Transverse colon (tissue), 4 donors: ENCODE measurements around the gene E2F7. TPM values are rescaled to one million over a fixed set of nuclear protein-coding genes. Genes with fewer than 3 reads are reported as not detected.

Experiments
- DNase-seq: peaks from one replicate; pipeline ENCODE4 v3.0.0-alpha.2; 2019
- H3K27ac ChIP-seq, 4 donors: fragments of 200-600 bp; sonication (generic); 2 replicates each; pipeline ENCODE4 v1.5.1; 2016 to 2018; ENCODE audit warnings: inconsistent platforms in 4 of 4
- H3K27me3 ChIP-seq: fragments of 200-600 bp; sonication (generic); 2 replicates; pipeline ENCODE4 v1.5.1; 2017; ENCODE audit warnings: inconsistent platforms
- H3K36me3 ChIP-seq, 4 donors: fragments of 200-600 bp; sonication (generic); 2 replicates each; pipeline ENCODE4 v1.5.1; 2017 to 2019; ENCODE audit warnings: inconsistent platforms in 4 of 4
- H3K4me1 ChIP-seq, 4 donors: fragments of 200-600 bp; sonication (generic); 2 replicates each; pipeline ENCODE4 v1.5.1; 2017 to 2020; ENCODE audit warnings: inconsistent platforms in 4 of 4
- H3K4me3 ChIP-seq, 4 donors: fragments of 200-600 bp; sonication (generic); 1 replicate in 1 of 4; 2 replicates in 3 of 4; pipeline versions ENCODE4 v1.5.1 to v1.6.1; 2017 to 2019; ENCODE audit warnings: inconsistent platforms in 4 of 4
- H3K9me3 ChIP-seq, 2 donors: fragments of 200-600 bp; sonication (generic); 2 replicates each; pipeline ENCODE4 v1.5.1; 2017 to 2019; ENCODE audit warnings: inconsistent platforms in 2 of 2
- CTCF ChIP-seq, 5 experiments: fragments of 200-600 bp in 3 of 5; fragments of 450-650 bp in 2 of 5; sonication (generic) in 3 of 5; IDR thresholded peaks; 1 replicate in 2 of 5; 2 replicates in 3 of 5; pipeline ENCODE4 v1.5.1; 2016 to 2017; ENCODE audit warnings: antibody characterized with exemption in 5 of 5, inconsistent platforms in 3 of 5, mild to moderate bottlenecking in 2 of 5, moderate library complexity in 1 of 5
- EP300 ChIP-seq: sonication (generic); formaldehyde crosslinking; IDR thresholded peaks from one replicate; pipeline ENCODE4 v1.6.1; 2017; ENCODE audit warnings: antibody characterized with exemption, low read depth
- POLR2A ChIP-seq: fragments of 450-650 bp; IDR thresholded peaks from one replicate; pipeline ENCODE4 v1.6.1; 2016; ENCODE audit warnings: antibody characterized with exemption, mild to moderate bottlenecking, moderate library complexity
- POLR2AphosphoS5 ChIP-seq, 3 donors: sonication (generic); formaldehyde crosslinking; IDR thresholded peaks; one replicate each; pipeline ENCODE4 v1.6.1; 2016; ENCODE audit warnings: antibody characterized with exemption in 3 of 3
- WGBS, 2 donors: methylation state at CpG; one replicate each; pipeline ENCODE4 v1.1.5; 2018; ENCODE audit warnings: low coverage in 1 of 2; 5-methylcytosine and 5-hydroxymethylcytosine counted together
- in situ Hi-C, 4 donors: fragments of 200-750 bp; cut with MboI; loops; one replicate each; pipeline versions ENCODE4 v1.15.0 to v1.15.1; 2017; ENCODE audit warnings: low sequenced_read_pairs in 3 of 4, low pct_ligation_motif_present in 1 of 4, low pct_unique_long_range_greater_than_20kb in 1 of 4
- intact Hi-C: fragments of 100-400 bp; cut with DNase I; formaldehyde crosslinking; loops from one replicate; pipeline ENCODE4 v1.15.1; 2023; ENCODE audit warnings: low total_unique reads
- total RNA-seq, 4 donors: library from RNA; depleted of rRNA; stranded (reverse); fragments of >200 nt; gene quantifications; one replicate each; pipeline ENCODE4 v1.1.0, GENCODE V29; 2016

Gene E2F7
- total RNA-seq, 4 donors from 2014 or later, result 0.20 to 0.79 (median 0.41) TPM; not detected in 1

GRCh38 chr12:77087427-77087826, 22.1 kb upstream of the E2F7 start:
- TF ChIP-seq CTCF (IDR thresholded peaks at IDR 0.05) (no peak), POLR2A (no peak), POLR2AphosphoS5 (IDR thresholded peaks at IDR 0.05) (no peak), EP300 (no peak)
- Histone ChIP-seq H3K4me1 (no peaks in the 10 kb centered on the region), H3K36me3 (no peaks in the 10 kb centered on the region), H3K4me3 (no peak overlapping the region), H3K27me3 (no peaks in the 10 kb centered on the region), H3K9me3 (no peaks in the 10 kb centered on the region), H3K27ac (no peak overlapping the region)
- intact Hi-C loops, result no loop called here
- 62% methylated on average over 4 of the region's 4 CpGs; no CpG with 5 or more reads in 1 of the 2 donors for WGBS, 2 donors
- in situ Hi-C loops, result no loop called here
- no peak for DNase-seq

- H3K4me1 ChIP-seq, result no peaks in the 10 kb centered on the region
- H3K9me3 ChIP-seq, result no peaks in the 10 kb centered on the region
- no peak overlapping the region for H3K27ac ChIP-seq
- TF ChIP-seq EP300 (no peak), POLR2A (no peak), POLR2AphosphoS5 (IDR thresholded peaks at IDR 0.05) (no peak), CTCF (IDR thresholded peaks at IDR 0.05) (no peak)
- H3K27me3 ChIP-seq, result no peaks in the 10 kb centered on the region
- DNase-seq, result no peak
- intact Hi-C loops (no loop called here), in situ Hi-C loops (no loop called here)
- 9 to 38% methylated on average over 1 of the region's 1 CpG for WGBS, 2 donors
- no peaks in the 10 kb centered on the region for H3K36me3 ChIP-seq
- no peak overlapping the region for H3K4me3 ChIP-seq
Observed at GRCh38 chr12:77082021-77082420, 16.7 kb upstream of the E2F7 start.

- Histone ChIP-seq H3K9me3 (no peaks in the 10 kb centered on the region), H3K4me3 (no peak overlapping the region), H3K4me1 (no peaks in the 10 kb centered on the region), H3K27me3 (no peaks in the 10 kb centered on the region), H3K27ac (no peak overlapping the region), H3K36me3 (no peaks in the 10 kb centered on the region)
- intact Hi-C loops, result no loop called here
- no peak for TF ChIP-seq POLR2A
- no peak for TF ChIP-seq CTCF (IDR thresholded peaks at IDR 0.05)
- no peak for TF ChIP-seq POLR2AphosphoS5 (IDR thresholded peaks at IDR 0.05)
- no peak for TF ChIP-seq EP300
- in situ Hi-C loops, result no loop called here
- no peak for DNase-seq
- WGBS, 2 donors, result 83 to 93% methylated on average over 3 of the region's 3 CpGs
Observed at GRCh38 chr12:77079631-77080030, 14.3 kb upstream of the E2F7 start.

- in situ Hi-C loops, result no loop called here
- no peak for DNase-seq
- no peaks in the 10 kb centered on the region for H3K9me3 ChIP-seq
- intact Hi-C loops, result no loop called here
- H3K4me3 ChIP-seq, result no peak overlapping the region
- no peak overlapping the region for H3K27ac ChIP-seq
- no peaks in the 10 kb centered on the region for H3K27me3 ChIP-seq
- no peaks in the 10 kb centered on the region for H3K4me1 ChIP-seq
- no peak for TF ChIP-seq EP300
- no peak for TF ChIP-seq CTCF (IDR thresholded peaks at IDR 0.05)
- TF ChIP-seq POLR2A, result no peak
- no peak for TF ChIP-seq POLR2AphosphoS5 (IDR thresholded peaks at IDR 0.05)
- H3K36me3 ChIP-seq, result no peaks in the 10 kb centered on the region
Observed at GRCh38 chr12:77078231-77078630, 12.9 kb upstream of the E2F7 start.
